Osteoblast (primary cell): ENCODE measurements around the gene TAP1. TPM values are rescaled to one million over a fixed set of nuclear protein-coding genes. Genes with fewer than 3 reads are reported as not detected.

ENCODE experiments used
- DNase-seq: peaks from one replicate; pipeline ENCODE4 v3.0.0; 2011; ENCODE audit warnings: low spot score, mixed read lengths; ENCODE audit not compliant: insufficient read length; ENCODE audit errors: missing footprints
- H2AFZ ChIP-seq: 2 replicates; pipeline ENCODE4 v1.6.0; 2011; ENCODE audit warnings: mild to moderate bottlenecking, low read length
- H3K27ac ChIP-seq: 2 replicates; pipeline ENCODE4 v1.5.1; 2011; ENCODE audit warnings: mild to moderate bottlenecking, low read depth, low read length, moderate library complexity
- H3K27me3 ChIP-seq: 2 replicates; pipeline ENCODE4 v1.6.0; 2012; ENCODE audit warnings: mild to moderate bottlenecking, control low read depth, inconsistent platforms, low read length, moderate library complexity; ENCODE audit not compliant: insufficient read depth
- H3K36me3 ChIP-seq: 2 replicates; pipeline ENCODE4 v1.5.1; 2011; ENCODE audit warnings: mild to moderate bottlenecking, low read length, control low read depth, moderate library complexity; ENCODE audit not compliant: insufficient read depth
- H3K4me1 ChIP-seq: 2 replicates; pipeline ENCODE4 v1.5.1; 2011; ENCODE audit warnings: mild to moderate bottlenecking, low read length, control low read depth, moderate library complexity; ENCODE audit not compliant: insufficient read depth
- H3K4me2 ChIP-seq: 2 replicates; pipeline ENCODE4 v1.6.0; 2011; ENCODE audit warnings: mild to moderate bottlenecking, low read length; ENCODE audit not compliant: insufficient read depth
- H3K4me3 ChIP-seq: fragments of 200-600 bp; sonication (generic); 3 replicates; pipeline ENCODE4 v1.5.1; 2012; ENCODE audit warnings: mild to moderate bottlenecking, low read length, inconsistent platforms; ENCODE audit not compliant: insufficient read depth
- H3K79me2 ChIP-seq: 2 replicates; pipeline ENCODE4 v1.6.0; 2012; ENCODE audit warnings: mild to moderate bottlenecking, low read length, control low read depth, inconsistent platforms; ENCODE audit not compliant: insufficient read depth
- H3K9me3 ChIP-seq: 2 replicates; pipeline ENCODE4 v1.5.1; 2011; ENCODE audit warnings: low read depth, low read length, control low read depth
- H4K20me1 ChIP-seq: 2 replicates; pipeline ENCODE4 v1.6.0; 2012; ENCODE audit warnings: mild to moderate bottlenecking, low read length, control low read depth; ENCODE audit not compliant: insufficient read depth
- CTCF ChIP-seq: IDR thresholded peaks from 2 replicates; pipeline ENCODE4 v1.5.1; 2011; ENCODE audit warnings: mild to moderate bottlenecking, low read depth, low read length, moderate library complexity; ENCODE audit errors: extremely low read depth
- total RNA-seq: library from RNA; depleted of rRNA; stranded (reverse); fragments of >200 nt; gene quantifications from 2 replicates; pipeline ENCODE4 v1.2.3, GENCODE V29; 2012

TAP1 gene
- total RNA-seq, 1 donor: 42.3 TPM

GRCh38 chr6:32867554-32868256 is 14.2 kb upstream of the TAP1 start:
- Histone ChIP-seq H3K4me3 (no peak overlapping the region), H3K27ac (no peak overlapping the region), H3K4me1 (no peaks in the 10 kb centered on the region), H3K9me3 (no peaks in the 10 kb centered on the region), H3K4me2 (no peak overlapping the region), H2AFZ (no peak overlapping the region), H3K27me3 (peaks cover 16% of the 10 kb centered on the region), H3K79me2 (no peaks in the 10 kb centered on the region), H4K20me1 (no peaks in the 10 kb centered on the region), H3K36me3 (no peaks in the 10 kb centered on the region)
- DNase-seq: no peak
- no peak for TF ChIP-seq CTCF

GRCh38 chr6:32867022-32867477 is 13.5 kb upstream of the TAP1 start:
- Histone ChIP-seq H4K20me1 (no peaks in the 10 kb centered on the region), H3K4me3 (no peak overlapping the region), H3K4me1 (no peaks in the 10 kb centered on the region), H3K27me3 (peaks cover 16% of the 10 kb centered on the region), H3K27ac (no peak overlapping the region), H3K4me2 (no peak overlapping the region), H3K36me3 (no peaks in the 10 kb centered on the region), H3K79me2 (no peaks in the 10 kb centered on the region), H2AFZ (no peak overlapping the region), H3K9me3 (no peaks in the 10 kb centered on the region)
- DNase-seq: no peak
- TF ChIP-seq CTCF: no peak

GRCh38 chr6:32865724-32866443 is 12.4 kb upstream of the TAP1 start:
- DNase-seq: no peak
- no peak for TF ChIP-seq CTCF
- H3K27ac ChIP-seq: no peak overlapping the region
- H3K36me3 ChIP-seq: no peaks in the 10 kb centered on the region
- H3K4me2 ChIP-seq: no peak overlapping the region
- no peaks in the 10 kb centered on the region for H3K79me2 ChIP-seq
- no peak overlapping the region for H2AFZ ChIP-seq
- H3K27me3 ChIP-seq: peaks cover 15% of the 10 kb centered on the region
- no peaks in the 10 kb centered on the region for H3K9me3 ChIP-seq
- no peak overlapping the region for H3K4me3 ChIP-seq
- no peaks in the 10 kb centered on the region for H4K20me1 ChIP-seq
- H3K4me1 ChIP-seq: no peaks in the 10 kb centered on the region

- TF ChIP-seq CTCF: no peak
- Histone ChIP-seq H3K27ac (no peak overlapping the region), H3K4me3 (no peak overlapping the region), H3K4me2 (no peak overlapping the region), H4K20me1 (no peaks in the 10 kb centered on the region), H3K36me3 (peaks cover 8% of the 10 kb centered on the region), H2AFZ (no peak overlapping the region), H3K27me3 (peaks cover 4% of the 10 kb centered on the region), H3K9me3 (no peaks in the 10 kb centered on the region), H3K79me2 (no peaks in the 10 kb centered on the region), H3K4me1 (no peaks in the 10 kb centered on the region)
- no peak for DNase-seq
These were observed 9.2 kb upstream of the TAP1 start for GRCh38 chr6:32862725-32863124.
